MM.1S (cell line): ENCODE data around the gene USP37.
A peak's percentile ranks its signal among the peaks of the same experiment; 100 is the strongest.

Experiments used
- DNase-seq: peaks from one replicate; pipeline ENCODE4 v3.0.0-alpha.2; 2015
- H2AFZ ChIP-seq: fragments of 300-600 bp; sonication (generic); 2 replicates; pipeline ENCODE4 v1.6.0; 2016; ENCODE audit warnings: antibody characterized with exemption, low read length
- H3F3A ChIP-seq: fragments of 300-600 bp; sonication (generic); 2 replicates; pipeline ENCODE4 v1.6.1; 2016; ENCODE audit warnings: mild to moderate bottlenecking, antibody characterized with exemption, low read length, moderate library complexity, mixed read lengths; ENCODE audit not compliant: insufficient read depth
- H3K27ac ChIP-seq: fragments of 300-600 bp; sonication (generic); 2 replicates; pipeline ENCODE4 v1.5.1; 2016; ENCODE audit warnings: mild to moderate bottlenecking, low read length
- H3K27me3 ChIP-seq: fragments of 300-600 bp; sonication (generic); replicated peaks from 2 replicates; pipeline ENCODE4 v1.6.0; 2016; ENCODE audit warnings: low read length; ENCODE audit not compliant: insufficient read depth
- H3K36me3 ChIP-seq: fragments of 300-600 bp; sonication (generic); replicated peaks from 2 replicates; pipeline ENCODE4 v1.6.1; 2016; ENCODE audit warnings: mild to moderate bottlenecking, low read length, mixed read lengths; ENCODE audit not compliant: insufficient read depth
- H3K4me1 ChIP-seq: fragments of 300-600 bp; sonication (generic); 2 replicates; pipeline ENCODE4 v1.6.1; 2016; ENCODE audit warnings: low read length, mixed read lengths
- H3K4me2 ChIP-seq: fragments of 300-600 bp; sonication (generic); 2 replicates; pipeline ENCODE4 v1.6.0; 2016; ENCODE audit warnings: low read depth, low read length
- H3K4me3 ChIP-seq: fragments of 300-600 bp; sonication (generic); 2 replicates; pipeline ENCODE4 v1.5.1; 2016; ENCODE audit warnings: low read length, mixed read lengths
- H3K79me2 ChIP-seq: fragments of 300-600 bp; sonication (generic); 2 replicates; pipeline ENCODE4 v1.6.1; 2016; ENCODE audit warnings: mixed run types, low read length, mixed read lengths
- H3K9ac ChIP-seq: fragments of 300-600 bp; sonication (generic); 2 replicates; pipeline ENCODE4 v1.6.1; 2016; ENCODE audit warnings: low read length, mixed read lengths
- H3K9me2 ChIP-seq: fragments of 300-600 bp; sonication (generic); replicated peaks from 2 replicates; pipeline ENCODE4 v1.6.1; 2016; ENCODE audit warnings: mild to moderate bottlenecking, low read length, mixed read lengths; ENCODE audit not compliant: insufficient read depth
- H3K9me3 ChIP-seq: fragments of 300-600 bp; sonication (generic); replicated peaks from 2 replicates; pipeline ENCODE4 v1.6.1; 2016; ENCODE audit warnings: mild to moderate bottlenecking, low read length, mixed read lengths; ENCODE audit not compliant: insufficient read depth
- H4K20me1 ChIP-seq: fragments of 300-600 bp; sonication (generic); 2 replicates; pipeline ENCODE4 v1.6.1; 2016; ENCODE audit warnings: mild to moderate bottlenecking, low read length, moderate library complexity, mixed read lengths; ENCODE audit not compliant: insufficient read depth
- CTCF ChIP-seq: fragments of 300-600 bp; sonication (generic); IDR thresholded peaks from 2 replicates; pipeline ENCODE4 v1.5.1; 2016; ENCODE audit warnings: antibody characterized with exemption, low read length, mixed read lengths
- EZH2 ChIP-seq: fragments of 300-600 bp; sonication (generic); optimal IDR thresholded peaks from 2 replicates; pipeline ENCODE3; 2017; ENCODE audit warnings: low read depth, mild to moderate bottlenecking, antibody characterized with exemption, low read length, mixed read lengths
- EZH2phosphoT487 ChIP-seq: fragments of 300-600 bp; sonication (generic); IDR thresholded peaks from 2 replicates; pipeline ENCODE4 v1.6.1; 2018; ENCODE audit warnings: antibody characterized with exemption, low read length

Gene USP37

GRCh38 chr2:218513676-218514075 lies 54.5 kb downstream of the USP37 start:
- TF ChIP-seq EZH2: no peak
- TF ChIP-seq EZH2phosphoT487: no peak
- no peak for TF ChIP-seq CTCF
- H3K4me2 ChIP-seq: no peak overlapping the region
- H3K4me3 ChIP-seq: no peak overlapping the region
- no peaks in the 10 kb centered on the region for H3K9me2 ChIP-seq
- peaks cover 54% of the 10 kb centered on the region for H3K79me2 ChIP-seq
- DNase-seq: no peak
- no peak overlapping the region for H3K9ac ChIP-seq
- no peak overlapping the region for H3K27ac ChIP-seq
- H3K36me3 ChIP-seq: no peaks in the 10 kb centered on the region
- peaks cover 33% of the 10 kb centered on the region for H3K4me1 ChIP-seq
- H4K20me1 ChIP-seq: peaks cover 6% of the 10 kb centered on the region; the same call in 1 of the 2 replicates
- H3K9me3 ChIP-seq: no peaks in the 10 kb centered on the region
- H3F3A ChIP-seq: peaks cover 21% of the 10 kb centered on the region
- no peaks in the 10 kb centered on the region for H3K27me3 ChIP-seq
- no peak overlapping the region for H2AFZ ChIP-seq

GRCh38 chr2:218508299-218508698 lies 59.9 kb downstream of the USP37 start:
- H3K4me2 ChIP-seq: peak overlapping the region; percentile 43

GRCh38 chr2:218505754-218506371 lies 62.3 kb downstream of the USP37 start:
- H3K27ac ChIP-seq: no peak overlapping the region
- no peak overlapping the region for H3K4me3 ChIP-seq
- H3K4me2 ChIP-seq: no peak overlapping the region
- no peaks in the 10 kb centered on the region for H3K9me3 ChIP-seq
- H2AFZ ChIP-seq: no peak overlapping the region
- no peak for TF ChIP-seq CTCF
- TF ChIP-seq EZH2phosphoT487: no peak
- TF ChIP-seq EZH2: no peak
- DNase-seq: no peak
- H3K79me2 ChIP-seq: peaks cover 22% of the 10 kb centered on the region; the same call in 1 of the 2 replicates
- no peak overlapping the region for H3K9ac ChIP-seq
- peaks cover 24% of the 10 kb centered on the region for H3K4me1 ChIP-seq
- peaks cover 12% of the 10 kb centered on the region for H3F3A ChIP-seq
- no peaks in the 10 kb centered on the region for H3K27me3 ChIP-seq
- no peaks in the 10 kb centered on the region; the same call in 1 of the 2 replicates for H3K36me3 ChIP-seq
- H4K20me1 ChIP-seq: no peaks in the 10 kb centered on the region
- H3K9me2 ChIP-seq: no peaks in the 10 kb centered on the region

More at GRCh38 chr2:218508299-218508698, 59.9 kb downstream of the USP37 start:
- no peaks in the 10 kb centered on the region for H3K27me3 ChIP-seq
- H3K4me3 ChIP-seq: 0 out of 2 replicates have a peak overlapping the region, but pooled peaks have one; percentile 1
- peaks cover 29% of the 10 kb centered on the region for H3K79me2 ChIP-seq
- no peaks in the 10 kb centered on the region for H3K36me3 ChIP-seq
- no peaks in the 10 kb centered on the region for H3K9me2 ChIP-seq
- H2AFZ ChIP-seq: no peak overlapping the region
- peak overlapping the region; percentile 47; the same call in 1 of the 2 replicates for H3K27ac ChIP-seq
- no peaks in the 10 kb centered on the region for H3K9me3 ChIP-seq
- peaks cover 24% of the 10 kb centered on the region for H3K4me1 ChIP-seq
- DNase-seq: no peak
- peak overlapping the region; percentile 16; the same call in 1 of the 2 replicates for H3K9ac ChIP-seq
- no peaks in the 10 kb centered on the region for H4K20me1 ChIP-seq
- H3F3A ChIP-seq: peaks cover 12% of the 10 kb centered on the region
- TF ChIP-seq EZH2phosphoT487 (no peak), EZH2 (no peak), CTCF (no peak)
